NT2/D1 (cell line): ENCODE measurements around the gene MBP.

Experiments
- DNase-seq: peaks from one replicate; pipeline ENCODE4 v3.0.0-alpha.2; 2011; ENCODE audit warnings: low read depth, low spot score
- H3K27me3 ChIP-seq: 2 replicates; pipeline ENCODE4 v1.6.0; 2011; ENCODE audit warnings: mild to moderate bottlenecking; ENCODE audit not compliant: insufficient read length, insufficient read depth
- H3K36me3 ChIP-seq: 2 replicates; pipeline ENCODE4 v1.6.1; 2011; ENCODE audit warnings: mild to moderate bottlenecking, low read length, mixed read lengths; ENCODE audit not compliant: insufficient read depth, insufficient read length
- H3K4me1 ChIP-seq: 2 replicates; pipeline ENCODE4 v1.5.1; 2011; ENCODE audit not compliant: insufficient read depth, insufficient read length
- H3K4me3 ChIP-seq: 2 replicates; pipeline ENCODE4 v1.5.1; 2011; ENCODE audit warnings: low read depth; ENCODE audit not compliant: insufficient read length
- H3K9ac ChIP-seq: 2 replicates; pipeline ENCODE4 v1.6.0; 2011; ENCODE audit warnings: low read depth; ENCODE audit not compliant: insufficient read length
- H3K9me3 ChIP-seq: 2 replicates; pipeline ENCODE4 v1.5.1; 2011; ENCODE audit warnings: mild to moderate bottlenecking, low read length; ENCODE audit not compliant: insufficient read depth
- SUZ12 ChIP-seq: IDR thresholded peaks from 2 replicates; pipeline ENCODE4 v1.6.1; 2011; ENCODE audit not compliant: insufficient read length, insufficient read depth; ENCODE audit errors: extremely low read depth
- YY1 ChIP-seq: IDR thresholded peaks from 2 replicates; pipeline ENCODE4 v1.6.1; 2011; ENCODE audit not compliant: insufficient read length, insufficient read depth
- ZNF274 ChIP-seq: IDR thresholded peaks from 2 replicates; pipeline ENCODE4 v1.6.1; 2011; ENCODE audit warnings: mild to moderate bottlenecking, low read depth, low read length

MBP gene

GRCh38 chr18:77014538-77014937, 118.0 kb downstream of the MBP start:
- no peak for DNase-seq
- Histone ChIP-seq H3K4me3 (no peak overlapping the region), H3K27me3 (no peaks in the 10 kb centered on the region), H3K9ac (no peak overlapping the region), H3K36me3 (no peaks in the 10 kb centered on the region), H3K9me3 (no peaks in the 10 kb centered on the region), H3K4me1 (no peaks in the 10 kb centered on the region)
- no peak for TF ChIP-seq ZNF274
- TF ChIP-seq YY1: no peak
- TF ChIP-seq SUZ12: no peak

GRCh38 chr18:77013811-77014521, 118.6 kb downstream of the MBP start:
- Histone ChIP-seq H3K4me3 (no peak overlapping the region), H3K4me1 (no peaks in the 10 kb centered on the region), H3K36me3 (no peaks in the 10 kb centered on the region), H3K27me3 (no peaks in the 10 kb centered on the region), H3K9me3 (no peaks in the 10 kb centered on the region), H3K9ac (no peak overlapping the region)
- no peak for DNase-seq
- no peak for TF ChIP-seq ZNF274
- TF ChIP-seq SUZ12: no peak
- no peak for TF ChIP-seq YY1

GRCh38 chr18:77012806-77013541, 119.6 kb downstream of the MBP start:
- Histone ChIP-seq H3K9ac (no peak overlapping the region), H3K4me3 (no peak overlapping the region), H3K27me3 (no peaks in the 10 kb centered on the region), H3K36me3 (no peaks in the 10 kb centered on the region), H3K9me3 (no peaks in the 10 kb centered on the region), H3K4me1 (no peaks in the 10 kb centered on the region)
- DNase-seq: no peak
- no peak for TF ChIP-seq YY1
- TF ChIP-seq SUZ12: no peak
- no peak for TF ChIP-seq ZNF274

- no peak overlapping the region for H3K9ac ChIP-seq
- H3K4me1 ChIP-seq: peaks cover 2% of the 10 kb centered on the region
- H3K36me3 ChIP-seq: no peaks in the 10 kb centered on the region
- no peaks in the 10 kb centered on the region for H3K27me3 ChIP-seq
- TF ChIP-seq ZNF274 (no peak), YY1 (no peak), SUZ12 (no peak)
- no peak overlapping the region for H3K4me3 ChIP-seq
- H3K9me3 ChIP-seq: no peaks in the 10 kb centered on the region
- no peak for DNase-seq
Observed at GRCh38 chr18:77012120-77012519, 120.5 kb downstream of the MBP start.

DNA sequence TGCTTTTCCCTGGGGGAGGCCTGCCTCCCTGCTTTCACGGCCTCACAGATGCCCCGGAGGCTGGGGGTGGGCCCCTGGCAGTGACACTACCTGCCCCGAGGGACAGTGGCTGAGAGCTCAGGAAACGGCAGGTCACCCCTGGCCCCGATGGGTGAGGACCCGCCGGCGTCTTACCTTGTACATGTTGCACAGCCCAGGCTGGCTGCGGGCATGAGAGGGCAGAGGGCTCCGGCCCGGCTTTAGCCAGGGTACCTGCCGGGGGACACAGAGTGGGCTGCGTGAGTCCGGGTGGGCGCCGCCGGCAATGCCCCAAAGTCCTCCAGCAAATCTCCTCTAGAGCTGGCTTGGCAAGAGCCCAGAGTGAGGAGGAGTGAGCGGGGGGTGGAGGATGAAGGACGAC, 122.9 kb downstream of the MBP start:
- H3K4me1 ChIP-seq: peaks cover 2% of the 10 kb centered on the region
- TF ChIP-seq YY1 (no peak), SUZ12 (no peak), ZNF274 (no peak)

DNA sequence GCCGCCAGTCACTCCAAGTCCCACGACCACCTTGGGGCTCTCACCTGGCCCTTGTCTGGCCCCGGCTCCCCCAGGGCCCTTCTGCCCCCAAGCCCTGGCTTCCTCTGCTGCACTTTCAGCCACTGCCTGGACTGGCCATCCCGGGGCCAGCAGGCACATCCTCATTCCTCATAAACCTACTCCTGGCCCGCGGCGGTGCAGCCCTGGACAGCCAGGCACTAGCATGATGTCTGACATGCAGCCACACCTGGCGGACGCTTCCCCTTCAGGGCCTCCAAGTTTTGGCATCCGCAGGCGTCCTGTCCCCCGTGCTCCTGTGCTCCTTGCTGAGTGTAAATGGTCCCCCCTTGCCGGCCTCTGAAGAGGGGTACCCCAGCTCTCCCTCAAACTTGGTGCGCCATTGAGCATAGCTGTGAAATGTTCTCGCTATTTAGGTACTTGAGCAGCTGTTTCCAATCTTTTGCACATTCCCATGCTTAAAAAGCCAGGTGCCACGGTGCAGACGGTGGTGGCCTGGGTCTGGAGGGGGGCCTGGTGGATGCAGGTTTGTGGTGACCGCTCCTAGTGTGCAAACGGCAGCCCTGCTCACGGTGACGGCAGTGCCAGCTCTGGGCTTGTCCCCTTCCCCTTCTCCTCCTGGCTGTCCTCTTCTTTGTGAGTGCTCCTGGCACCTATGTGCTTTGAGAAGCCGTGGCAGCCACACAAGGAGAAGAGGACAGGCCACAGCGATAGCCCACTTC, 123.8 kb downstream of the MBP start:
- DNase-seq: no peak
- TF ChIP-seq YY1: no peak
- TF ChIP-seq SUZ12: no peak
- no peaks in the 10 kb centered on the region for H3K36me3 ChIP-seq
- H3K4me3 ChIP-seq: no peak overlapping the region
- no peak overlapping the region for H3K9ac ChIP-seq
- H3K9me3 ChIP-seq: no peaks in the 10 kb centered on the region
- peaks cover 2% of the 10 kb centered on the region for H3K4me1 ChIP-seq
- no peaks in the 10 kb centered on the region for H3K27me3 ChIP-seq

More for the DNA sequence above, 122.9 kb downstream of the MBP start:
- Histone ChIP-seq H3K27me3 (no peaks in the 10 kb centered on the region), H3K9me3 (no peaks in the 10 kb centered on the region), H3K36me3 (no peaks in the 10 kb centered on the region), H3K9ac (no peak overlapping the region), H3K4me3 (no peak overlapping the region)
- DNase-seq: no peak

DNA sequence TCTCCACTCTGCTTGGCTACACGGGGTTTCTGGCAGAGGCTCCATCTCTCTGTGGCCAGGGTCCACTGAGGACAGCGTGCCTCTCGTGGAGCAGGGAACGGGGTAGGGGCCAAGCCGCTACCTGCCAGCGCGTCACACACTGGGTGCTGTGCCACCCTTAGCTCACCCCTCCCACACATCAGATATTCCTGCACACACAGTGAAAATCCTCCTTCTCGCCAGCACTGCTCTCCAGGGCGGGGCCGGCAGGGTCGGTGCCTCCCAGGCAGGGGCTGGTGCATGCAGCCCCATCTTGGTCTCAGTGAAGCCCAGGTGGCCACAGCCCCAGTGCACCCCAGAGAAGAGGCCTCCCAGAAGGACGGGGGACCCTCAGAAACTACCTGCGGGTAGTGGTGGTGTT, 124.6 kb downstream of the MBP start:
- no peaks in the 10 kb centered on the region for H3K36me3 ChIP-seq
- TF ChIP-seq ZNF274: no peak
- H3K4me3 ChIP-seq: no peak overlapping the region
- H3K9me3 ChIP-seq: no peaks in the 10 kb centered on the region
- H3K4me1 ChIP-seq: peaks cover 2% of the 10 kb centered on the region
- no peak overlapping the region for H3K9ac ChIP-seq
- DNase-seq: no peak
- H3K27me3 ChIP-seq: no peaks in the 10 kb centered on the region
